K562 (cell line): ENCODE results near the gene ATP7B. TPM values are rescaled to one million over a fixed set of nuclear protein-coding genes. Genes with fewer than 3 reads are reported as not detected.
A peak's percentile ranks its signal among the peaks of the same experiment; 100 is the strongest.

Source experiments
- ATAC-seq: fragments of 200-7000 bp; cut with Tn5 transposase; 3 replicates; pipeline ENCODE4 v1.9.1; 2020; ENCODE audit warnings: moderate library complexity
- BruUV-seq: library from RNA; stranded (reverse); fragments of 400-500 nt; replicated peaks from 2 replicates; lab custom pipeline; 2021; lab: Mats Ljungman, UMichigan
- CTCF ChIA-PET: fragments of 300-600 bp; formaldehyde crosslinking; extraction: SDS; loops from one replicate; lab custom pipeline; 2021; ENCODE audit warnings: low intra/inter-chr PET ratio; lab: Yijun Ruan, JAX
- POLR2A ChIA-PET: fragments of 300-600, 350-650 bp; sonication (Branson Sonifier 250); formaldehyde crosslinking; extraction: SDS; loops from one replicate; lab custom pipeline; 2021; ENCODE audit warnings: antibody characterized with exemption, inconsistent platforms; lab: Yijun Ruan, JAX
- DNase-seq, 4 experiments: peaks; one replicate each; pipeline versions ENCODE4 v3.0.0 to v3.0.0-alpha.2; 2011 to 2018; ENCODE audit warnings: low spot score in 3 of 4, mixed read lengths in 3 of 4; ENCODE audit errors: extremely low read depth in 1 of 4
- FAIRE-seq: peaks from 2 replicates; lab custom pipeline; 2011; peaks lifted over from hg19 to GRCh38; lab: Jason Lieb, UNC
- H2AFZ ChIP-seq: 2 replicates; pipeline ENCODE4 v1.6.0; 2011; ENCODE audit warnings: low read depth, low read length, control low read depth, inconsistent platforms
- H3K27ac ChIP-seq: fragments of 200-600 bp; 3 replicates; pipeline ENCODE4 v1.8.0; 2011; ENCODE audit warnings: low read depth, mild to moderate bottlenecking, control low read depth, inconsistent platforms, low read length, moderate library complexity, mixed read lengths; ENCODE audit errors: extremely low read depth
- H3K27me3 ChIP-seq, 2 experiments: fragments of 300-600 bp in 1 of 2; 2 replicates in 1 of 2; 3 replicates in 1 of 2; pipeline versions ENCODE4 v1.6.0 to v1.8.0; 2011; ENCODE audit warnings: inconsistent platforms in 2 of 2, low read length in 2 of 2, mild to moderate bottlenecking in 1 of 2, mixed read lengths in 1 of 2, moderate library complexity in 1 of 2; ENCODE audit not compliant: control insufficient read depth in 2 of 2, insufficient read depth in 2 of 2
- H3K36me3 ChIP-seq: fragments of 300-600 bp; 3 replicates; pipeline ENCODE4 v1.8.0; 2011; ENCODE audit warnings: mild to moderate bottlenecking, low read length, inconsistent platforms; ENCODE audit not compliant: control insufficient read depth, insufficient read depth
- H3K4me1 ChIP-seq, 2 experiments: fragments of 200-600 bp in 1 of 2; replicated peaks in 1 of 2; 2 replicates in 1 of 2; 3 replicates in 1 of 2; pipeline versions ENCODE4 v1.5.1 to v1.8.0; 2011; ENCODE audit warnings: inconsistent platforms in 2 of 2, low read length in 2 of 2, mild to moderate bottlenecking in 1 of 2, mixed read lengths in 1 of 2, moderate library complexity in 1 of 2; ENCODE audit not compliant: control insufficient read depth in 2 of 2, insufficient read depth in 2 of 2
- H3K4me2 ChIP-seq: 2 replicates; pipeline ENCODE4 v1.6.1; 2011; ENCODE audit warnings: low read length, control low read depth, inconsistent platforms, mixed read lengths; ENCODE audit not compliant: insufficient read depth
- H3K4me3 ChIP-seq: fragments of 200-600 bp; sonication (generic), shearing (Covaris generic); 2 replicates; pipeline ENCODE4 v1.5.1; 2016; ENCODE audit warnings: control low read depth, inconsistent platforms
- H3K79me2 ChIP-seq: fragments of 200-600 bp; 3 replicates; pipeline ENCODE4 v1.8.0; 2011; ENCODE audit warnings: low read length, inconsistent platforms; ENCODE audit not compliant: control insufficient read depth, insufficient read depth
- H3K9ac ChIP-seq, 2 experiments: 2 replicates each; pipeline versions ENCODE4 v1.6.0 to v1.6.1; 2011; ENCODE audit warnings: low read depth in 2 of 2, low read length in 2 of 2, control low read depth in 1 of 2, inconsistent platforms in 1 of 2, mild to moderate bottlenecking in 1 of 2, mixed read lengths in 1 of 2; ENCODE audit not compliant: insufficient read depth in 1 of 2
- H3K9me1 ChIP-seq: one replicate; pipeline ENCODE4 v1.6.0; 2011; ENCODE audit warnings: inconsistent platforms, mild to moderate bottlenecking, low read length, moderate library complexity; ENCODE audit not compliant: control insufficient read depth, insufficient read depth
- H3K9me3 ChIP-seq: replicated peaks from 2 replicates; pipeline ENCODE4 v1.5.1; 2011; ENCODE audit warnings: low read depth, low read length, inconsistent platforms; ENCODE audit not compliant: control insufficient read depth, insufficient read depth
- H4K20me1 ChIP-seq: replicated peaks from 2 replicates; pipeline ENCODE4 v1.6.1; 2011; ENCODE audit warnings: low read length, inconsistent platforms, mixed read lengths; ENCODE audit not compliant: control insufficient read depth, insufficient read depth
- DNMT1 ChIP-seq: fragments of 450-650 bp; IDR thresholded peaks from 2 replicates; pipeline ENCODE4 v1.6.1; 2016; ENCODE audit warnings: antibody characterized with exemption, mild to moderate bottlenecking
- EGR1 ChIP-seq: fragments of 450-650 bp; conservative IDR thresholded peaks from 2 replicates; pipeline ENCODE4 v1.6.1; 2017; ENCODE audit warnings: mild to moderate bottlenecking
- KDM4B ChIP-seq, 2 experiments: fragments of 450-650 bp in 1 of 2; sonication (generic) in 1 of 2; IDR thresholded peaks; 2 replicates each; pipeline ENCODE4 v1.6.1; 2016 to 2017; ENCODE audit warnings: borderline replicate concordance in 2 of 2, antibody characterized with exemption in 1 of 2, low read depth in 1 of 2, mild to moderate bottlenecking in 1 of 2
- LEF1 ChIP-seq: fragments of 450-650 bp; IDR thresholded peaks from 2 replicates; pipeline ENCODE4 v1.6.1; 2016; ENCODE audit warnings: mild to moderate bottlenecking
- MIER1 ChIP-seq: fragments of 450-650 bp; IDR thresholded peaks from 2 replicates; pipeline ENCODE4 v1.6.1; 2016; ENCODE audit warnings: antibody characterized with exemption, mild to moderate bottlenecking, low read depth
- NR4A1 ChIP-seq, 2 experiments: fragments of 250-450 bp in 1 of 2; fragments of 450-650 bp in 1 of 2; sonication (Bioruptor Pico) in 1 of 2; IDR thresholded peaks; 2 replicates each; pipeline versions ENCODE4 v1.4.0 to v1.6.1; 2016 to 2020; ENCODE audit warnings: mild to moderate bottlenecking in 2 of 2, missing compliant biosample characterization in 1 of 2, missing genetic modification characterization in 1 of 2, moderate library complexity in 1 of 2
- ZNF146 ChIP-seq: IDR thresholded peaks from one replicate; pipeline ENCODE4 v1.6.1; 2018; ENCODE audit warnings: missing compliant biosample characterization; ENCODE audit not compliant: unreplicated experiment
- ZNF778 ChIP-seq: fragments of 450-650 bp; formaldehyde crosslinking; IDR thresholded peaks from 2 replicates; pipeline ENCODE4 v1.4.0; 2020; ENCODE audit warnings: mild to moderate bottlenecking, moderate library complexity
- WGBS: fragments of 100-300 bp; shearing (Covaris generic); methylation state at CpG from one replicate; pipeline ENCODE4 v1.1.6; 2016; ENCODE audit warnings: low coverage, mixed read lengths; ENCODE audit not compliant: insufficient coverage; ENCODE audit errors: missing lambda C conversion rate; 5-methylcytosine and 5-hydroxymethylcytosine counted together
- in situ Hi-C: fragments of 300-500 bp; cut with MboI; formaldehyde crosslinking; loops from 4 replicates; pipeline ENCODE4 v1.15.0; 2018; ENCODE audit warnings: inconsistent platforms, mixed read lengths
- intact Hi-C: fragments of 100-400 bp; cut with micrococcal nuclease; formaldehyde crosslinking; loops from 2 replicates; pipeline ENCODE4 v1.14.2; 2022
- polyA plus RNA-seq, 8 experiments: library from polyadenylated mRNA; depleted of rRNA in 4 of 8; stranded (reverse) in 5 of 8; unstranded in 3 of 8; fragments of >200 nt; fragmentation: Nextera tagmentation in 2 of 8; fragmentation: Illumina TruSeq in 1 of 8; extraction: Ambion mirVana in 2 of 8; extraction: Trizol in 1 of 8; gene quantifications; 2 replicates each; pipeline versions ENCODE4 v1.2.1 to v1.2.3, GENCODE V29; 2011 to 2014; ENCODE audit warnings: inconsistent platforms in 1 of 8, missing spikeins in 1 of 8
- total RNA-seq, 7 experiments: library from RNA; depleted of rRNA in 6 of 7; stranded (reverse); fragments of >200 nt in 6 of 7; fragmentation: Illumina TruSeq in 2 of 7; extraction: Trizol in 2 of 7; gene quantifications; 2 replicates each; pipeline versions ENCODE4 v1.2.1 to v1.2.3, GENCODE V29; 2011 to 2021; ENCODE audit warnings: low replicate concordance in 1 of 7
- TF ChIP-seq, protein P1 (sequence below): sonication (generic); formaldehyde crosslinking; IDR thresholded peaks from 2 replicates; pipeline ENCODE4 v1.8.1; 2023; ENCODE audit warnings: missing genetic modification reagents, mild to moderate bottlenecking, borderline replicate concordance

Gene ATP7B
- total and polyA plus RNA-seq, 9 of the 15 experiments (the other 6 are each of a cell fraction or from before 2014, with no cell fraction given) = 1.1 to 20.4 (median 8.5) TPM

GRCh38 chr13:51926528-51926885 is 84.7 kb downstream of the ATP7B start:
- 20% methylated on average over 1 of the region's 6 CpGs for WGBS
- BruUV-seq = no TSS peak

DNA sequence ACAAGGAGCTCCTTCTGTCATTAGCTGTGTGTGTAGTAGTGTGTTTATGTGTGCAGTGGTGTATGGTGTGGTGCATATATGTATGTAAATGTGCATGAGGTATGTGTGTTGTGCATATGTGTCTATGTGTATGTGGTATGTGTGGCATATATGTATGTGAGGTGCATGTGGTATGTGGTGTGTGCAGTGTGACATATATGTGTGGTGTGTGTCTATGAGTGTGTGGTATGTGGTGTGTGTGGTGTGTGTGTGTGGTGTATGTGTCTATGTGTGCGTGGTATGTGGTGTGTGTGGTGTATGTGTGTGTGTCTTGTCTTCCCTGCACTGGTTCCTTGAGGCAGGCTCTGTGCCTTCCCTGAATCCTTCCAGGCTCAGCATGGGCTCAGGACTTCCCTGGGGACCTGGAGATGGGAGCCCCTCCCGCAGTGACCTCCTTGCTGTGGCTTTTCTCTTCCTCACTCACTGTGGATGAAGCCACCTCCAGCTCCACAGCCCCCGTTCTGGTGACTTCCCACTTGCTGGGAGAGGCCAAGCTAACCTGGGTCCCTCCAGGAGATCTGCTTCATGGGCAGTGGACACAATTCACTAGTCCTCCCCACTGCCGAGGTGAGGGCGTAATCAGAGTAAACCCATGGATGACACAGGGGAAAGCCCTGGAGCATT is 85.3 kb downstream of the ATP7B start:
- Histone ChIP-seq H3K4me3 (no peak overlapping the region), H3K36me3 (peaks cover 7% of the 10 kb centered on the region; the same call in 2 of the 3 replicates), H3K79me2 (no peaks in the 10 kb centered on the region), H3K9me1 (peaks cover 3% of the 10 kb centered on the region), H3K4me1 (peaks cover 43 to 53% of the 10 kb centered on the region in 2 experiments), H2AFZ (0 out of 2 replicates have a peak overlapping the region, but pooled peaks have one; percentile 31), H3K27me3 (no peaks in the 10 kb centered on the region), H3K27ac (peak overlapping the region; percentile 22; the same call in 1 of the 3 replicates), H3K4me2 (0 out of 2 replicates have a peak overlapping the region, but pooled peaks have one; percentile 3), H4K20me1 (no peaks in the 10 kb centered on the region), H3K9me3 (no peaks in the 10 kb centered on the region; the same call in 1 of the 2 replicates), H3K9ac (no peak overlapping the region)
- no peak for ATAC-seq
- DNase-seq = no peak
- 72% methylated on average over 2 of the region's 5 CpGs for WGBS
- in situ Hi-C loops (no loop called here), intact Hi-C loops (no loop called here)
- POLR2A ChIA-PET = interaction anchor here (0.7 to 1.5 kb wide), 2 partner anchors 12 to 201 kb away, joined by 3 to 4 read pairs; no protein-coding TSS in a partner anchor
- BruUV-seq = no TSS peak
- CTCF ChIA-PET = no interaction called here
- peak; percentile 54 for FAIRE-seq
- no peak for TF ChIP-seq DNMT1
- no peak for TF ChIP-seq NR4A1 (CRISPR knock-in tag; IDR thresholded peaks at IDR 0.05)
- no peak for TF ChIP-seq NR4A1 (tag; IDR thresholded peaks at IDR 0.05)
- TF ChIP-seq LEF1 = no peak
- no peak for TF ChIP-seq KDM4B (IDR thresholded peaks at IDR 0.05; ENCODE audit: borderline replicate concordance in 2 of 2, low read depth in 1 of 2)
- TF ChIP-seq, protein P1, sequence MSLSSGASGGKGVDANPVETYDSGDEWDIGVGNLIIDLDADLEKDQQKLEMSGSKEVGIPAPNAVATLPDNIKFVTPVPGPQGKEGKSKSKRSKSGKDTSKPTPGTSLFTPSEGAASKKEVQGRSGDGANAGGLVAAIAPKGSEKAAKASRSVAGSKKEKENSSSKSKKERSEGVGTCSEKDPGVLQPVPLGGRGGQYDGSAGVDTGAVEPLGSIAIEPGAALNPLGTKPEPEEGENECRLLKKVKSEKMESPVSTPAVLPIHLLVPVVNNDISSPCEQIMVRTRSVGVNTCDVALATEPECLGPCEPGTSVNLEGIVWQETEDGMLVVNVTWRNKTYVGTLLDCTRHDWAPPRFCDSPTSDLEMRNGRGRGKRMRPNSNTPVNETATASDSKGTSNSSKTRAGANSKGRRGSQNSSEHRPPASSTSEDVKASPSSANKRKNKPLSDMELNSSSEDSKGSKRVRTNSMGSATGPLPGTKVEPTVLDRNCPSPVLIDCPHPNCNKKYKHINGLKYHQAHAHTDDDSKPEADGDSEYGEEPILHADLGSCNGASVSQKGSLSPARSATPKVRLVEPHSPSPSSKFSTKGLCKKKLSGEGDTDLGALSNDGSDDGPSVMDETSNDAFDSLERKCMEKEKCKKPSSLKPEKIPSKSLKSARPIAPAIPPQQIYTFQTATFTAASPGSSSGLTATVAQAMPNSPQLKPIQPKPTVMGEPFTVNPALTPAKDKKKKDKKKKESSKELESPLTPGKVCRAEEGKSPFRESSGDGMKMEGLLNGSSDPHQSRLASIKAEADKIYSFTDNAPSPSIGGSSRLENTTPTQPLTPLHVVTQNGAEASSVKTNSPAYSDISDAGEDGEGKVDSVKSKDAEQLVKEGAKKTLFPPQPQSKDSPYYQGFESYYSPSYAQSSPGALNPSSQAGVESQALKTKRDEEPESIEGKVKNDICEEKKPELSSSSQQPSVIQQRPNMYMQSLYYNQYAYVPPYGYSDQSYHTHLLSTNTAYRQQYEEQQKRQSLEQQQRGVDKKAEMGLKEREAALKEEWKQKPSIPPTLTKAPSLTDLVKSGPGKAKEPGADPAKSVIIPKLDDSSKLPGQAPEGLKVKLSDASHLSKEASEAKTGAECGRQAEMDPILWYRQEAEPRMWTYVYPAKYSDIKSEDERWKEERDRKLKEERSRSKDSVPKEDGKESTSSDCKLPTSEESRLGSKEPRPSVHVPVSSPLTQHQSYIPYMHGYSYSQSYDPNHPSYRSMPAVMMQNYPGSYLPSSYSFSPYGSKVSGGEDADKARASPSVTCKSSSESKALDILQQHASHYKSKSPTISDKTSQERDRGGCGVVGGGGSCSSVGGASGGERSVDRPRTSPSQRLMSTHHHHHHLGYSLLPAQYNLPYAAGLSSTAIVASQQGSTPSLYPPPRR (CRISPR knock-in tag) = no peak
- TF ChIP-seq MIER1 = no peak
- no peak for TF ChIP-seq ZNF146 (CRISPR knock-in tag)

More at GRCh38 chr13:51926528-51926885, 84.7 kb downstream of the ATP7B start:
- no peak for FAIRE-seq
- 0 out of 2 replicates have a peak overlapping the region, but pooled peaks have one; percentile 3 for H3K4me2 ChIP-seq
- no peak overlapping the region for H3K4me3 ChIP-seq
- no peak overlapping the region for H3K27ac ChIP-seq
- CTCF ChIA-PET = interaction anchor here (0.6 kb wide), 1 partner anchor 31 kb away, joined by 3 read pairs; no protein-coding TSS in a partner anchor
- intact Hi-C loops = no loop called here
- H3K79me2 ChIP-seq = no peaks in the 10 kb centered on the region
- in situ Hi-C loops = no loop called here
- no peaks in the 10 kb centered on the region for H3K27me3 ChIP-seq
- peak; percentile 49 for TF ChIP-seq EGR1
- no peak for TF ChIP-seq ZNF778 (CRISPR knock-in tag)
- H3K9me1 ChIP-seq = peaks cover 1% of the 10 kb centered on the region
- POLR2A ChIA-PET = no interaction called here
- DNase-seq = peak; percentile 16 to 58 (median 42)
- H3K9ac ChIP-seq = no peak overlapping the region
- no peak overlapping the region for H2AFZ ChIP-seq
- ATAC-seq = peak; percentile 6; the same call in 1 of the 3 replicates
- H3K4me1 ChIP-seq = peaks cover 38 to 48% of the 10 kb centered on the region in 2 experiments
- H3K36me3 ChIP-seq = peaks cover 7% of the 10 kb centered on the region; the same call in 2 of the 3 replicates
- H4K20me1 ChIP-seq = no peaks in the 10 kb centered on the region
- H3K9me3 ChIP-seq = no peaks in the 10 kb centered on the region; the same call in 1 of the 2 replicates
